ENCODE data around the gene RTEL1.

DNA sequence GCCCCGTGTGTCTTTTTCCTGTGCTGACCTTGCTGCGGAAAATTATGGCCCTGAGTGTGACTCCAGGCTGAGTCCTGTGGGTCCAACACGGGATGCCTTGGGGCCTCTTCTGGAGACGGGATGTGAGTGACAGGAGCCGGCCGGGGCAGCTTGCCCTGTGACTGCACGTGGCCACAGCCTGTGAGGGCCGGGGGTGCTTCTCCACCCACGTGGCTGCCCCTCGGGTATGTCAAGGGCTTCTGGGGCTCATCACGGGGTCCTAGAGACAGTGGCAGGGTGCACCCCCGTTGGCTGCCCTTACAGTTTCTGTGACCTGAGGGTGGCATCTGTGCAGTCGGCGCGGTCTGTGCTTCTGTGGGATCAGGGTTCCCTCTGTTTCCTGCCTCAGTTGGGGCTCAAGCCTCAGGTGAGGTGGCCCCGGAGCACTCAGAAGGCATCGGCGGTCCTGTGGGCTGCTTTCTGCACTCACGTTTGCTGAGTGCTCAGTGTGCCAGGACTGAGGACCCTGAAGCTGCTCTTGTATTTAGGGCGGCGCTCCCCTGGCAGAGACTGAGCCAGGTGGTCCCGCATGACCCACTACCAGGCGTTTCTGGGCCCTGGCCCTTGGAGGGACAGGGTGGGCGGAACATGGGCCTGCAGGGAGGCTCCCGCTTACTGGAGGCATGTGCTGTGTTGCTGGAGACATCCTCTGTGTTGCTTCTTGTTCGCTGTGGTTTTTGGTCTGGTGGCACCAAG lies 5.4 kb downstream of the RTEL1 start:
- TF ChIP-seq, protein P1, sequence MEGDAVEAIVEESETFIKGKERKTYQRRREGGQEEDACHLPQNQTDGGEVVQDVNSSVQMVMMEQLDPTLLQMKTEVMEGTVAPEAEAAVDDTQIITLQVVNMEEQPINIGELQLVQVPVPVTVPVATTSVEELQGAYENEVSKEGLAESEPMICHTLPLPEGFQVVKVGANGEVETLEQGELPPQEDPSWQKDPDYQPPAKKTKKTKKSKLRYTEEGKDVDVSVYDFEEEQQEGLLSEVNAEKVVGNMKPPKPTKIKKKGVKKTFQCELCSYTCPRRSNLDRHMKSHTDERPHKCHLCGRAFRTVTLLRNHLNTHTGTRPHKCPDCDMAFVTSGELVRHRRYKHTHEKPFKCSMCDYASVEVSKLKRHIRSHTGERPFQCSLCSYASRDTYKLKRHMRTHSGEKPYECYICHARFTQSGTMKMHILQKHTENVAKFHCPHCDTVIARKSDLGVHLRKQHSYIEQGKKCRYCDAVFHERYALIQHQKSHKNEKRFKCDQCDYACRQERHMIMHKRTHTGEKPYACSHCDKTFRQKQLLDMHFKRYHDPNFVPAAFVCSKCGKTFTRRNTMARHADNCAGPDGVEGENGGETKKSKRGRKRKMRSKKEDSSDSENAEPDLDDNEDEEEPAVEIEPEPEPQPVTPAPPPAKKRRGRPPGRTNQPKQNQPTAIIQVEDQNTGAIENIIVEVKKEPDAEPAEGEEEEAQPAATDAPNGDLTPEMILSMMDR (IDR thresholded peaks at IDR 0.05; ENCODE audit: borderline replicate concordance, extremely low read depth, low read length, poor library complexity, severe bottlenecking): no peak
- no peak for TF ChIP-seq EZH2 (IDR thresholded peaks at IDR 0.05; ENCODE audit: borderline replicate concordance, low read depth, low read length, severe bottlenecking)

Measured in DND-41 (cell line).